Sigmoid colon (tissue), 7 donors: ENCODE data around the gene RBM28. TPM values are rescaled to one million over a fixed set of nuclear protein-coding genes. Genes with fewer than 3 reads are reported as not detected.

ENCODE experiments used
- DNase-seq: peaks from one replicate; pipeline ENCODE4 v3.0.0-alpha.2; 2019
- H3K27ac ChIP-seq, 4 donors: fragments of 200-600 bp; sonication (generic); one replicate each; pipeline ENCODE4 v1.5.1; 2016 to 2019; ENCODE audit warnings: mild to moderate bottlenecking in 1 of 4
- H3K27me3 ChIP-seq, 3 donors: fragments of 200-600 bp; sonication (generic); one replicate each; pipeline ENCODE4 v1.5.1; 2019; ENCODE audit warnings: mild to moderate bottlenecking in 1 of 3
- H3K36me3 ChIP-seq, 4 donors: fragments of 200-600 bp; sonication (generic); one replicate each; pipeline ENCODE4 v1.5.1; 2016 to 2019
- H3K4me1 ChIP-seq, 4 donors: fragments of 200-600 bp; sonication (generic); one replicate each; pipeline ENCODE4 v1.5.1; 2017 to 2019
- H3K4me3 ChIP-seq, 4 donors: fragments of 200-600 bp; sonication (generic); one replicate each; pipeline ENCODE4 v1.5.1; 2017 to 2019; ENCODE audit warnings: mild to moderate bottlenecking in 2 of 4, moderate library complexity in 1 of 4
- H3K9me3 ChIP-seq, 4 donors: fragments of 200-600 bp in 3 of 4; sonication (generic) in 3 of 4; one replicate each; pipeline versions ENCODE4 v1.5.1 to v1.6.1; 2013 to 2019
- CTCF ChIP-seq, 4 experiments: fragments of 450-650 bp in 3 of 4; fragments of 200-600 bp in 1 of 4; IDR thresholded peaks; one replicate each; pipeline ENCODE4 v1.5.1; 2016 to 2019; ENCODE audit warnings: antibody characterized with exemption in 4 of 4, mild to moderate bottlenecking in 3 of 4, moderate library complexity in 2 of 4
- EP300 ChIP-seq, 4 donors: sonication (generic); formaldehyde crosslinking; IDR thresholded peaks; one replicate each; pipeline ENCODE4 v1.6.1; 2017; ENCODE audit warnings: antibody characterized with exemption in 4 of 4
- POLR2A ChIP-seq, 2 donors: fragments of 450-650 bp; IDR thresholded peaks; one replicate each; pipeline ENCODE4 v1.6.1; 2016; ENCODE audit warnings: antibody characterized with exemption in 2 of 2, mild to moderate bottlenecking in 2 of 2, moderate library complexity in 2 of 2
- POLR2AphosphoS5 ChIP-seq, 4 donors: sonication (generic); formaldehyde crosslinking; IDR thresholded peaks; one replicate each; pipeline ENCODE4 v1.6.1; 2017; ENCODE audit warnings: antibody characterized with exemption in 4 of 4
- WGBS, 2 donors: extraction: QIAGEN DNeasy Blood & Tissue Kit; methylation state at CpG; one replicate each; pipeline ENCODE4 v1.1.7; 2013; 5-methylcytosine and 5-hydroxymethylcytosine counted together
- intact Hi-C: fragments of 100-400 bp; cut with DNase I; formaldehyde crosslinking; loops from one replicate; pipeline ENCODE4 v1.15.1; 2023
- polyA plus RNA-seq, 3 donors: library from polyadenylated mRNA; stranded (reverse); fragments of 200-250 nt; gene quantifications; one replicate each; pipeline ENCODE4 v1.2.3, GENCODE V29; 2013
- total RNA-seq, 4 donors: library from RNA; depleted of rRNA; stranded (reverse); fragments of >200 nt; gene quantifications; one replicate each; pipeline ENCODE4 v1.1.0, GENCODE V29; 2016
- donor health status: healthy with polysubstance abuse.
- donor health status: Bipolar disorder and iron deficiency.
- donor health status: healthy.

Gene RBM28
- total and polyA plus RNA-seq, 7 donors = 6.6 to 36.3 (median 15.1) TPM

DNA sequence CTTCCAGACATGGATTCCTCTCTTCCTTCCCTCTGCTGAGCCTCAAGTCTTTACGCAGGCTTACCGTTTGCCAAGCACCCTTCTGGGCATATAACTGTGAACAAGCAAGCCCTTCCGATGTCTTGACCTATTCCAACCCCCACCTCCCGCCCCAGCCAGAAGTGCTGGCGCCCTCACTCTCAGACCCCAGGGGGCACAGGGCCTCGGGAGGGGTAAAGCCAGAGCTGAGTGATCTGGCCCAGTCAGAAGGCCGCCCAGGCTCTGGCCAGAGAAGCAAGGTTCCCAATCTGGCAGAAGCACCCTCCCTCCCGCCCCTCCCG is 16.6 kb upstream of the RBM28 start:
- peak overlapping the region in 2 of 4 donors; percentile 33 to 37 for H3K27ac ChIP-seq
- H3K36me3 ChIP-seq = no peaks in the 10 kb centered on the region
- no peaks in the 10 kb centered on the region for H3K9me3 ChIP-seq
- H3K4me1 ChIP-seq = peaks cover 0 to 22% (median 18%) of the 10 kb centered on the region in 4 donors
- intact Hi-C loops = no loop called here
- peak overlapping the region in 3 of 4 donors; percentile 54 to 61 (median 54) for H3K4me3 ChIP-seq
- no peak for DNase-seq
- WGBS, 2 donors = 30 to 39% methylated on average over 9 of the region's 9 CpGs
- no peak for TF ChIP-seq CTCF (IDR thresholded peaks at IDR 0.05)
- no peak for TF ChIP-seq POLR2AphosphoS5 (IDR thresholded peaks at IDR 0.05)
- no peak for TF ChIP-seq POLR2A (IDR thresholded peaks at IDR 0.05)
- no peak for TF ChIP-seq EP300 (IDR thresholded peaks at IDR 0.05)
- peaks cover 0 to 11% (median 0%) of the 10 kb centered on the region in 3 donors for H3K27me3 ChIP-seq

- no peak for DNase-seq
- H3K36me3 ChIP-seq = no peaks in the 10 kb centered on the region
- no peaks in the 10 kb centered on the region for H3K9me3 ChIP-seq
- no peak for TF ChIP-seq POLR2A (IDR thresholded peaks at IDR 0.05)
- no peak for TF ChIP-seq CTCF (IDR thresholded peaks at IDR 0.05)
- no peak for TF ChIP-seq POLR2AphosphoS5 (IDR thresholded peaks at IDR 0.05)
- no peak for TF ChIP-seq EP300 (IDR thresholded peaks at IDR 0.05)
- intact Hi-C loops = no loop called here
- H3K4me3 ChIP-seq = no peak overlapping the region
- H3K4me1 ChIP-seq = peaks cover 0 to 22% (median 18%) of the 10 kb centered on the region in 4 donors
- H3K27me3 ChIP-seq = peaks cover 0 to 10% (median 0%) of the 10 kb centered on the region in 3 donors
- H3K27ac ChIP-seq = no peak overlapping the region
- 77 to 88% methylated on average over 4 of the region's 4 CpGs for WGBS, 2 donors
These were observed 16.2 kb upstream of the RBM28 start for GRCh38 chr7:128359939-128360338.

DNA sequence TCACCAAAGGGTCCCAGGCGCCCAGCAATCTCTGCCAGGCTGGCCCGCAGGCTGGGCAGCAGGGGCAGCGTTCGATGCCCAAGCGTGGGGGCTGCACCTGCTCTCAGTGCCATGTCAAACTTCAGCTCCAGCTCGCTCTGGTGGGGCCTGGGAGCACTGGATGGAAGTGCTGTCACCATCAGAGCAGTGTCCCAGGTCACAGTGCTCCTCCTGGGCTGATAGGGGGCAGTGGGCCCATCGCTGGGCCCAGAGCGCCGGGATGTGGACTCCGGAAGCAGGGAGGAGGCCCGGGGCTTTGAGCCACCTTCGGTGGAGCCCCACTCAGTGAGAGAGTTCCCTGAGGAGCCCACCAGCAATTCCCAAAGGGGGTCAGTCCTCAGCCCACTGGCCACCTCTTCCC is 15.6 kb upstream of the RBM28 start:
- DNase-seq = no peak
- Histone ChIP-seq H3K27ac (no peak overlapping the region), H3K27me3 (peaks cover 0 to 9% (median 0%) of the 10 kb centered on the region in 3 donors), H3K36me3 (no peaks in the 10 kb centered on the region), H3K4me3 (no peak overlapping the region), H3K4me1 (peaks cover 0 to 22% (median 18%) of the 10 kb centered on the region in 4 donors), H3K9me3 (no peaks in the 10 kb centered on the region)
- 95 to 96% methylated on average over 12 of the region's 12 CpGs for WGBS, 2 donors
- intact Hi-C loops = no loop called here
- TF ChIP-seq EP300 (IDR thresholded peaks at IDR 0.05) (no peak), CTCF (IDR thresholded peaks at IDR 0.05) (no peak), POLR2AphosphoS5 (IDR thresholded peaks at IDR 0.05) (no peak), POLR2A (IDR thresholded peaks at IDR 0.05) (no peak)

- WGBS, 2 donors = 73 to 88% methylated on average over 1 of the region's 1 CpG
- H3K27ac ChIP-seq = no peak overlapping the region
- DNase-seq = no peak
- H3K9me3 ChIP-seq = no peaks in the 10 kb centered on the region
- TF ChIP-seq EP300 (IDR thresholded peaks at IDR 0.05) (no peak), POLR2A (IDR thresholded peaks at IDR 0.05) (no peak), CTCF (IDR thresholded peaks at IDR 0.05) (no peak), POLR2AphosphoS5 (IDR thresholded peaks at IDR 0.05) (no peak)
- H3K4me1 ChIP-seq = peaks cover 0 to 22% (median 18%) of the 10 kb centered on the region in 4 donors
- intact Hi-C loops = no loop called here
- H3K27me3 ChIP-seq = peaks cover 0 to 17% (median 6%) of the 10 kb centered on the region in 3 donors
- H3K36me3 ChIP-seq = no peaks in the 10 kb centered on the region
- no peak overlapping the region for H3K4me3 ChIP-seq
These were observed 14.5 kb upstream of the RBM28 start for GRCh38 chr7:128358233-128358632.

DNA sequence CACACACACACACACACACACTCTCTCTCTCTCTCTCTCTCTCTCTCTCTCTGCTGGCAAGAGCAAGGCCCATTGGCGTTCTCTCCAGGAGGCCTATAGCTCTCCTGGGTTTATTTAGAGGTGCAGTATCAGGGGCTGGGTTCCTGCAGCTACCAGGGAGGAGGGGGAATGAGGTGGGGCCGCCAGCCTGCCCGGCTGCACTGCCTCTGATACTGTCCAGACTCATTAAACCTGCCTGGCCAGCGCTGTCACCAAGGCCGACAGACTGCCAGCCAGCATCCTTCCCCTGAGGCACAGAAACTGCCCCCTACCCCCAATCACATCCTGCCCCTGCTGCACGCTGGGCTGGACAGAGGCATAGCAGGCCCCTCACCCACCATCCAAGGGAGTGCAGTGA is 13.5 kb upstream of the RBM28 start:
- intact Hi-C loops = no loop called here
- H3K4me1 ChIP-seq = peaks cover 0 to 25% (median 22%) of the 10 kb centered on the region in 4 donors
- H3K27ac ChIP-seq = no peak overlapping the region
- no peak for DNase-seq
- no peaks in the 10 kb centered on the region for H3K36me3 ChIP-seq
- no peak for TF ChIP-seq POLR2AphosphoS5 (IDR thresholded peaks at IDR 0.05)
- no peak for TF ChIP-seq CTCF (IDR thresholded peaks at IDR 0.05)
- H3K27me3 ChIP-seq = peaks cover 5 to 28% (median 9%) of the 10 kb centered on the region in 3 donors
- H3K9me3 ChIP-seq = no peaks in the 10 kb centered on the region
- H3K4me3 ChIP-seq = no peak overlapping the region
- WGBS, 2 donors = 79 to 81% methylated on average over 6 of the region's 6 CpGs
